Measurements from ENCODE around the gene SMIM10L2A.
A peak's percentile ranks its signal among the peaks of the same experiment; 100 is the strongest.
"Not testable (repeated sequence)": the region's sequence is repeated elsewhere in the genome, so short reads cannot be mapped to it uniquely, and the experiment has no call there.

SMIM10L2A gene

GRCh38 chrX:135421932-135422809, at the start of gene SMIM10L2A:
TSS of gene SMIM10L2A (plus strand) at chrX:135421944. CDS start at chrX:135422132, 188 bp downstream.
- DNase-seq, result no peak

GRCh38 chrX:135373357-135373756, 48.4 kb upstream of the SMIM10L2A start:
- DNase-seq, result no peak

GRCh38 chrX:135382260-135382659, 39.5 kb upstream of the SMIM10L2A start:
- DNase-seq, result no peak

- DNase-seq, result no peak
Measured at GRCh38 chrX:135383249-135383648, 38.5 kb upstream of the SMIM10L2A start.

GRCh38 chrX:135384161-135384836, 37.4 kb upstream of the SMIM10L2A start:
- DNase-seq, result no peak

- DNase-seq, result no peak
Measured at GRCh38 chrX:135388841-135389240, 32.9 kb upstream of the SMIM10L2A start.

GRCh38 chrX:135389243-135389642, 32.5 kb upstream of the SMIM10L2A start:
- DNase-seq, result no peak

GRCh38 chrX:135389717-135390116, 32.0 kb upstream of the SMIM10L2A start:
- DNase-seq, result no peak

- no peak for DNase-seq
Measured at GRCh38 chrX:135391734-135392133, 30.0 kb upstream of the SMIM10L2A start.

GRCh38 chrX:135393051-135393450, 28.7 kb upstream of the SMIM10L2A start:
- DNase-seq, result no peak

- DNase-seq, result no peak
Measured at GRCh38 chrX:135395064-135395463, 26.7 kb upstream of the SMIM10L2A start.

- DNase-seq, result no peak
Measured at GRCh38 chrX:135396109-135396508, 25.6 kb upstream of the SMIM10L2A start.

GRCh38 chrX:135396566-135396965, 25.2 kb upstream of the SMIM10L2A start:
- DNase-seq, result no peak

GRCh38 chrX:135397652-135398051, 24.1 kb upstream of the SMIM10L2A start:
- no peak for DNase-seq

GRCh38 chrX:135403374-135403773, 18.4 kb upstream of the SMIM10L2A start:
- DNase-seq, result no peak

GRCh38 chrX:135406428-135406827, 15.3 kb upstream of the SMIM10L2A start:
- not testable (repeated sequence) for DNase-seq

GRCh38 chrX:135408794-135409193, 12.9 kb upstream of the SMIM10L2A start:
- no peak for DNase-seq

- DNase-seq, result no peak
Measured at GRCh38 chrX:135410861-135411627, 10.7 kb upstream of the SMIM10L2A start.

- no peak for DNase-seq
Measured at GRCh38 chrX:135411893-135412292, 9.9 kb upstream of the SMIM10L2A start.

- DNase-seq, result no peak
Measured at GRCh38 chrX:135416546-135416945, 5.2 kb upstream of the SMIM10L2A start.

- DNase-seq, result no peak
Measured at GRCh38 chrX:135420831-135421230, 913 bp upstream of the SMIM10L2A start.

GRCh38 chrX:135421537-135421931, 210 bp upstream of the SMIM10L2A start:
- DNase-seq, result peak; percentile 4

GRCh38 chrX:135422810-135423168, 1.0 kb downstream of the SMIM10L2A start:
- DNase-seq, result not testable (repeated sequence)

Data from cortex of kidney (tissue), 1 donor.